Endodermal cell (in vitro differentiated cells): ENCODE data around the gene IFI27L1. TPM values are rescaled to one million over a fixed set of nuclear protein-coding genes. Genes with fewer than 3 reads are reported as not detected.

Source experiments
- DNase-seq: peaks from one replicate; pipeline ENCODE4 v3.0.0-alpha.2; 2017
- H3K27ac ChIP-seq: 2 replicates; pipeline ENCODE4 v1.5.1; 2013; ENCODE audit warnings: mild to moderate bottlenecking, low read depth, low read length, moderate library complexity
- H3K27me3 ChIP-seq: 2 replicates; pipeline ENCODE4 v1.6.1; 2013; ENCODE audit warnings: mild to moderate bottlenecking, low read length, moderate library complexity; ENCODE audit not compliant: insufficient read depth, control insufficient read depth, poor library complexity, severe bottlenecking
- H3K36me3 ChIP-seq: 2 replicates; pipeline ENCODE4 v1.7.0; 2013; ENCODE audit warnings: mild to moderate bottlenecking, low read length, moderate library complexity; ENCODE audit not compliant: control insufficient read depth, insufficient read depth
- H3K4me1 ChIP-seq: one replicate; pipeline ENCODE4 v1.7.0; 2013; ENCODE audit warnings: low read length; ENCODE audit not compliant: control insufficient read depth, insufficient read depth
- H3K4me3 ChIP-seq: 2 replicates; pipeline ENCODE4 v1.5.1; 2013; ENCODE audit warnings: mild to moderate bottlenecking, low read length, moderate library complexity
- H3K9ac ChIP-seq: 2 replicates; pipeline ENCODE4 v1.6.1; 2013; ENCODE audit warnings: mild to moderate bottlenecking, low read length, moderate library complexity; ENCODE audit not compliant: poor library complexity, severe bottlenecking; ENCODE audit errors: extremely low read depth
- H3K9me3 ChIP-seq: 2 replicates; pipeline ENCODE4 v1.6.1; 2013; ENCODE audit warnings: mild to moderate bottlenecking, low read length, moderate library complexity; ENCODE audit not compliant: control insufficient read depth
- H3K27ac Mint-ChIP-seq: 2 replicates; pipeline ENCODE4 v1.8.0; 2020; ENCODE audit warnings: mixed read lengths
- H3K27me3 Mint-ChIP-seq: 2 replicates; pipeline ENCODE4 v1.8.0; 2021; ENCODE audit warnings: mild to moderate bottlenecking, mixed read lengths; ENCODE audit not compliant: insufficient read depth
- H3K36me3 Mint-ChIP-seq: 2 replicates; pipeline ENCODE4 v1.8.0; 2020; ENCODE audit warnings: low read depth, mixed read lengths
- H3K4me1 Mint-ChIP-seq: 2 replicates; pipeline ENCODE4 v1.8.0; 2020; ENCODE audit warnings: mixed read lengths
- H3K4me3 Mint-ChIP-seq: 2 replicates; pipeline ENCODE4 v1.8.0; 2020; ENCODE audit warnings: mild to moderate bottlenecking, moderate library complexity, mixed read lengths
- H3K9me3 Mint-ChIP-seq: 2 replicates; pipeline ENCODE4 v1.8.0; 2020; ENCODE audit warnings: mild to moderate bottlenecking, mixed read lengths
- CTCF ChIP-seq: fragments of 200-600 bp; sonication (generic); conservative IDR thresholded peaks from 2 replicates; pipeline ENCODE4 v1.5.0; 2021; ENCODE audit warnings: antibody characterized with exemption, mild to moderate bottlenecking
- WGBS, 2 experiments: methylation state at CpG; one replicate each; pipeline versions ENCODE4 v1.1.5 to v1.1.7; 2013; ENCODE audit warnings: missing lambda C conversion rate in 2 of 2, mixed read lengths in 1 of 2; ENCODE audit not compliant: insufficient coverage in 1 of 2, insufficient read length in 1 of 2; 5-methylcytosine and 5-hydroxymethylcytosine counted together
- total RNA-seq, 2 donors: library from RNA; stranded (reverse); fragmentation: NEBNext Ultra II Directional in 1 of 2; extraction: Animal tissue kit (Norgen Biotek cat#: 25700) in 1 of 2; gene quantifications; 2 replicates in 1 of 2; 3 replicates in 1 of 2; pipeline ENCODE4 v1.2.1, GENCODE V29; 2021

The IFI27L1 gene
- total RNA-seq, 2 donors from 2014 or later = 40.0 to 47.2 TPM

DNA sequence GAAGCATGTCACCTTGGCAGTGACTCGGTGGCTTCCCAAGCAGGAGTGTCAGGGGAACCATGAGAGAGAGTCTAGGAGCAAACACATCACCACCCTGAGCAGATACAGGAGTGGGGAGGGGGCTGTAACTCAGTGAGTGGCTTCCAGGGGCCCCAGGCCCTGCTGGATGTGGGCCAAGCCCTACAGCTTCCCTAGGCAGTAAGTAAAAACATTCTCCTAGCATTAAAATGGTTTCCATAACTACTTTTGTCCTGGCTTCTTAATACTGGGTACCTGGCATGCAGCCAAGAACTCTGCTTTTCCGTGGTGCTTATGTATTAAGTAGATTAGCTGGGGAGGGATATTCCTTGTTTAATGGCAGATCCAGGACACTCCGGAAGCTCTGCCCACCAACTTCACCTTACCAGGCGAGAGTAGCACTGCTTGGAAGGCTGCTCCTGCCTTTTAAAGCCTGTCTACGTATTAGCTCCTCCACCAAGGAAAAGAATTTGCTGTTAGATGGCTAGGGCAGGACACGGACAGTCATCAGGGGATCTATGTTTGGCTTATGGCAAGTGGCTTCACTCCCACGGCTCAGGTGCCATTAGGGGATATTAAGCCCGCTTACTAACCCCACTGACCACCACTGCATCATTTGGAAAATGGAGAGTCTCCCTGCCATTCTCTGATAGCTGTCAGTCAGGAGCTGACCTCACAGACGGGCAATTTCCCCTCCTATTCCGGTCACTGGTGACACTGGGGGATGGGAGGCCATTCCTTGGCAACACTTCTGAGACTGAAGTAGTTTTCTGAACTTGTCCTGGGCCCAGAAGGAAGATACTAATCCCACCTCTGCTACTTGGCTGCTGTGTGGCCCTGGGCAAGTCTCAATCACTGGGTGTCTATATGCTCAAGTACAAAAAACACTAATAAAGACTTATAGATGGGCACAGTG is 32.2 kb upstream of the IFI27L1 start:
- DNase-seq = peak; percentile 13
- Histone ChIP-seq H3K9me3 (no peaks in the 10 kb centered on the region), H3K4me1 (no peaks in the 10 kb centered on the region), H3K36me3 (peaks cover 68% of the 10 kb centered on the region), H3K27me3 (no peaks in the 10 kb centered on the region), H3K9ac (no peak overlapping the region), H3K27ac (peak overlapping the region; percentile 64), H3K4me3 (no peak overlapping the region)
- Mint-ChIP-seq H3K27me3 (no peaks in the 10 kb centered on the region), H3K9me3 (no peaks in the 10 kb centered on the region), H3K4me1 (no peaks in the 10 kb centered on the region), H3K27ac (no peak overlapping the region), H3K4me3 (no peak overlapping the region), H3K36me3 (peaks cover 56% of the 10 kb centered on the region)
- no peak for TF ChIP-seq CTCF
- 92 to 94% methylated on average over 9 to 10 of the region's 10 CpGs for WGBS, 2 experiments

- peaks cover 75% of the 10 kb centered on the region for H3K36me3 ChIP-seq
- H3K4me3 ChIP-seq = no peak overlapping the region
Measured at GRCh38 chr14:94049625-94050023, 31.5 kb upstream of the IFI27L1 start.

GRCh38 chr14:94050231-94050880 is 30.8 kb upstream of the IFI27L1 start:
- Histone ChIP-seq H3K9me3 (no peaks in the 10 kb centered on the region), H3K27ac (no peak overlapping the region), H3K4me3 (no peak overlapping the region), H3K4me1 (no peaks in the 10 kb centered on the region), H3K36me3 (peaks cover 82% of the 10 kb centered on the region), H3K27me3 (no peaks in the 10 kb centered on the region), H3K9ac (no peak overlapping the region)
- WGBS, 2 experiments = 87 to 92% methylated on average over 5 to 6 of the region's 6 CpGs
- H3K9me3 Mint-ChIP-seq = no peaks in the 10 kb centered on the region
- no peak for DNase-seq
- no peaks in the 10 kb centered on the region for H3K27me3 Mint-ChIP-seq
- no peak for TF ChIP-seq CTCF
- peaks cover 66% of the 10 kb centered on the region for H3K36me3 Mint-ChIP-seq
- H3K4me3 Mint-ChIP-seq = no peak overlapping the region
- no peak overlapping the region for H3K27ac Mint-ChIP-seq
- H3K4me1 Mint-ChIP-seq = no peaks in the 10 kb centered on the region

More at GRCh38 chr14:94049625-94050023, 31.5 kb upstream of the IFI27L1 start:
- H3K36me3 Mint-ChIP-seq = peaks cover 62% of the 10 kb centered on the region
- H3K27ac Mint-ChIP-seq = no peak overlapping the region
- no peak overlapping the region for H3K4me3 Mint-ChIP-seq
- no peaks in the 10 kb centered on the region for H3K27me3 Mint-ChIP-seq
- no peak for DNase-seq
- 91 to 100% methylated on average over 1 to 2 of the region's 2 CpGs for WGBS, 2 experiments
- H3K27me3 ChIP-seq = no peaks in the 10 kb centered on the region
- no peak for TF ChIP-seq CTCF
- no peak overlapping the region for H3K9ac ChIP-seq
- H3K9me3 Mint-ChIP-seq = no peaks in the 10 kb centered on the region
- H3K4me1 ChIP-seq = no peaks in the 10 kb centered on the region
- H3K9me3 ChIP-seq = no peaks in the 10 kb centered on the region
- no peak overlapping the region for H3K27ac ChIP-seq
- H3K4me1 Mint-ChIP-seq = no peaks in the 10 kb centered on the region
